ENCODE measurements around the gene ERMAP. TPM values are rescaled to one million over a fixed set of nuclear protein-coding genes. Genes with fewer than 3 reads are reported as not detected.
"Not testable (repeated sequence)": the region's sequence is repeated elsewhere in the genome, so short reads cannot be mapped to it uniquely, and the experiment has no call there.

ERMAP gene
- total and polyA plus RNA-seq, 3 donors from 2014 or later, result 10.6 to 14.0 (median 11.7) TPM

- intact Hi-C loops (cut with DNase I; ENCODE audit: low total_unique reads), result no loop called here
- peaks cover 3% of the 10 kb centered on the region for H3K4me1 ChIP-seq
- no peak for TF ChIP-seq POLR2A (IDR thresholded peaks at IDR 0.05)
- no peaks in the 10 kb centered on the region for H3K27me3 ChIP-seq
- WGBS, 2 donors, result 86 to 87% methylated on average over 2 of the region's 2 CpGs
- H3K9me3 ChIP-seq, result no peaks in the 10 kb centered on the region
- no peak for DNase-seq
- no peak overlapping the region for H3K27ac ChIP-seq
- H3K4me3 ChIP-seq, result no peak overlapping the region
- H3K36me3 ChIP-seq (ENCODE audit: low read depth, missing control alignments), result no peaks in the 10 kb centered on the region
Measured at GRCh38 chr1:42851960-42852607, 35.2 kb downstream of the ERMAP start.

GRCh38 chr1:42852608-42852980, 35.7 kb downstream of the ERMAP start:
- H3K27ac ChIP-seq, result no peak overlapping the region
- H3K4me1 ChIP-seq, result no peaks in the 10 kb centered on the region
- DNase-seq, result no peak
- H3K27me3 ChIP-seq, result no peaks in the 10 kb centered on the region
- no peak for TF ChIP-seq CTCF (IDR thresholded peaks at IDR 0.05)
- no peak for TF ChIP-seq POLR2A (IDR thresholded peaks at IDR 0.05)
- no peaks in the 10 kb centered on the region for H3K36me3 ChIP-seq (ENCODE audit: low read depth, missing control alignments)
- H3K4me3 ChIP-seq, result no peak overlapping the region
- intact Hi-C loops (cut with DNase I; ENCODE audit: low total_unique reads), result no loop called here
- H3K9me3 ChIP-seq, result no peaks in the 10 kb centered on the region
- 45 to 47% methylated on average over 2 of the region's 2 CpGs for WGBS, 2 donors

- H3K27ac ChIP-seq, result no peak overlapping the region
- H3K4me3 ChIP-seq, result no peak overlapping the region
- TF ChIP-seq CTCF (IDR thresholded peaks at IDR 0.05) (no peak), POLR2A (IDR thresholded peaks at IDR 0.05) (no peak)
- H3K9me3 ChIP-seq, result no peaks in the 10 kb centered on the region
- intact Hi-C loops (cut with DNase I; ENCODE audit: low total_unique reads), result no loop called here
- no peaks in the 10 kb centered on the region for H3K4me1 ChIP-seq
- WGBS, 2 donors, result 69 to 79% methylated on average over 6 of the region's 6 CpGs
- DNase-seq, result no peak
- H3K36me3 ChIP-seq (ENCODE audit: low read depth, missing control alignments), result no peaks in the 10 kb centered on the region
- no peaks in the 10 kb centered on the region for H3K27me3 ChIP-seq
Measured at GRCh38 chr1:42853116-42853884, 36.4 kb downstream of the ERMAP start.

GRCh38 chr1:42856554-42856953, 39.6 kb downstream of the ERMAP start:
- not testable (repeated sequence) for H3K27ac ChIP-seq, DNase-seq
- WGBS, 2 donors, result 84 to 88% methylated on average over 3 of the region's 3 CpGs

GRCh38 chr1:42859366-42859765, 42.4 kb downstream of the ERMAP start:
- H3K27ac ChIP-seq; H3K27me3 ChIP-seq; DNase-seq; intact Hi-C loops (cut with DNase I; ENCODE audit: low total_unique reads); H3K4me1 ChIP-seq; H3K36me3 ChIP-seq (ENCODE audit: low read depth, missing control alignments); H3K4me3 ChIP-seq; H3K9me3 ChIP-seq: not testable (repeated sequence)
- 85 to 91% methylated on average over 5 of the region's 5 CpGs for WGBS, 2 donors

More at GRCh38 chr1:42856554-42856953, 39.6 kb downstream of the ERMAP start:
- H3K9me3 ChIP-seq; intact Hi-C loops (cut with DNase I; ENCODE audit: low total_unique reads); H3K36me3 ChIP-seq (ENCODE audit: low read depth, missing control alignments); H3K4me3 ChIP-seq; H3K27me3 ChIP-seq; H3K4me1 ChIP-seq: not testable (repeated sequence)

GRCh38 chr1:42860339-42861013, 43.6 kb downstream of the ERMAP start:
- 66 to 83% methylated on average over 4 of the region's 4 CpGs for WGBS, 2 donors
- H3K4me3 ChIP-seq, result no peak overlapping the region
- no peaks in the 10 kb centered on the region for H3K36me3 ChIP-seq (ENCODE audit: low read depth, missing control alignments)
- no peaks in the 10 kb centered on the region for H3K4me1 ChIP-seq
- H3K27ac ChIP-seq, result no peak overlapping the region
- H3K27me3 ChIP-seq, result no peaks in the 10 kb centered on the region
- intact Hi-C loops (cut with DNase I; ENCODE audit: low total_unique reads), result no loop called here
- DNase-seq, result no peak
- no peak for TF ChIP-seq POLR2A (IDR thresholded peaks at IDR 0.05)
- TF ChIP-seq CTCF (IDR thresholded peaks at IDR 0.05), result no peak
- H3K9me3 ChIP-seq, result no peaks in the 10 kb centered on the region
